OCI-LY7 (cell line): ENCODE results near the gene ZNF683.

Experiments
- EZH2phosphoT487 ChIP-seq: fragments of 200-600 bp; sonication (generic); IDR thresholded peaks from 2 replicates; pipeline ENCODE4 v1.6.1; 2018; ENCODE audit warnings: low read depth, borderline replicate concordance, mild to moderate bottlenecking, mixed run types, antibody characterized with exemption, low read length, moderate library complexity, mixed read lengths
- TF ChIP-seq, protein P1 (sequence below): fragments of 200-600 bp; sonication (generic); conservative IDR thresholded peaks from 2 replicates; pipeline ENCODE4 v1.5.1; 2014; ENCODE audit warnings: mild to moderate bottlenecking, antibody characterized with exemption, low read length, moderate library complexity, mixed read lengths

DNA sequence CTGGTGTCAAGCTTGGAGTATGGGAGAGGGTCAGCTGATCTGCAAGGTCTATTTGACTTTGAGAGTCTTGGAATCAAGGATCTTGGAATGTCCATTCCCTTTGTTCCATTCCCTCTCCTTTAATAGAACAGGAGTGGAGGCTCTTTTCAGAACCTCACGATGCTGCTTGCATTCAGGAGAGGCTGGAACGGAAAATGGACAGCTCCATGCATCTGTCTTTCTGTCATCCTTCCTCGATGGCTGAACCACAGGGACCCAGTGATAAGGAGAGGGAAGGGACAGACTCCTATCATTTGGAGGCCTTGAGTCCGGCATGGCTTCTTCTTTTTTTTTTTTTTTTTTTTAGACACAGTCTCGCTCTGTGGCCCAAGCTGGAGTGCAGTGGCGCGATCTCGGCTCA lies 23.2 kb upstream of the ZNF683 start:
- TF ChIP-seq, protein P1, sequence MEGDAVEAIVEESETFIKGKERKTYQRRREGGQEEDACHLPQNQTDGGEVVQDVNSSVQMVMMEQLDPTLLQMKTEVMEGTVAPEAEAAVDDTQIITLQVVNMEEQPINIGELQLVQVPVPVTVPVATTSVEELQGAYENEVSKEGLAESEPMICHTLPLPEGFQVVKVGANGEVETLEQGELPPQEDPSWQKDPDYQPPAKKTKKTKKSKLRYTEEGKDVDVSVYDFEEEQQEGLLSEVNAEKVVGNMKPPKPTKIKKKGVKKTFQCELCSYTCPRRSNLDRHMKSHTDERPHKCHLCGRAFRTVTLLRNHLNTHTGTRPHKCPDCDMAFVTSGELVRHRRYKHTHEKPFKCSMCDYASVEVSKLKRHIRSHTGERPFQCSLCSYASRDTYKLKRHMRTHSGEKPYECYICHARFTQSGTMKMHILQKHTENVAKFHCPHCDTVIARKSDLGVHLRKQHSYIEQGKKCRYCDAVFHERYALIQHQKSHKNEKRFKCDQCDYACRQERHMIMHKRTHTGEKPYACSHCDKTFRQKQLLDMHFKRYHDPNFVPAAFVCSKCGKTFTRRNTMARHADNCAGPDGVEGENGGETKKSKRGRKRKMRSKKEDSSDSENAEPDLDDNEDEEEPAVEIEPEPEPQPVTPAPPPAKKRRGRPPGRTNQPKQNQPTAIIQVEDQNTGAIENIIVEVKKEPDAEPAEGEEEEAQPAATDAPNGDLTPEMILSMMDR = no peak; the same call in 1 of the 2 replicates
- no peak for TF ChIP-seq EZH2phosphoT487
